Right cardiac atrium (tissue), 5 donors: ENCODE results near the gene MET. TPM values are rescaled to one million over a fixed set of nuclear protein-coding genes. Genes with fewer than 3 reads are reported as not detected.

Source experiments
- ATAC-seq, 2 donors: fragments of 200-7000 bp; cut with Tn5 transposase; one replicate each; pipeline versions ENCODE4 v1.8.0 to v1.9.1; 2020; ENCODE audit warnings: moderate library complexity in 2 of 2, mild to moderate bottlenecking in 1 of 2
- DNase-seq, 3 donors: peaks; one replicate each; pipeline ENCODE4 v3.0.0-alpha.2; 2020
- H3K27ac ChIP-seq: one replicate; pipeline ENCODE4 v1.5.1; 2013; ENCODE audit warnings: mild to moderate bottlenecking, low read length, control low read depth, moderate library complexity
- H3K27me3 ChIP-seq: one replicate; pipeline ENCODE4 v1.6.1; 2013; ENCODE audit not compliant: control insufficient read depth, insufficient read depth
- H3K4me1 ChIP-seq: one replicate; pipeline ENCODE4 v1.6.1; 2013; ENCODE audit warnings: low read length; ENCODE audit not compliant: control insufficient read depth, insufficient read depth
- H3K4me3 ChIP-seq: one replicate; pipeline ENCODE4 v1.5.1; 2013; ENCODE audit warnings: low read length, control low read depth
- H3K9me3 ChIP-seq: one replicate; pipeline ENCODE4 v1.6.1; 2013; ENCODE audit warnings: low read length; ENCODE audit not compliant: control insufficient read depth
- WGBS: extraction: QIAGEN DNeasy Blood & Tissue Kit; methylation state at CpG from one replicate; pipeline ENCODE4 v1.1.7; 2013; 5-methylcytosine and 5-hydroxymethylcytosine counted together
- intact Hi-C, 4 donors: fragments of 100-400 bp; cut with DNase I; formaldehyde crosslinking; loops; one replicate each; pipeline versions ENCODE4 v1.11.0 to v1.14.0; 2022 to 2023
- polyA plus RNA-seq: library from polyadenylated mRNA; stranded (reverse); fragments of 200-250 nt; gene quantifications from one replicate; pipeline ENCODE4 v1.2.3, GENCODE V29; 2013
- total RNA-seq, 4 donors: library from RNA; stranded (reverse); fragmentation: NEBNext Ultra II Directional; extraction: Animal tissue kit (Norgen Biotek cat#: 25700); gene quantifications; one replicate each; pipeline ENCODE4 v1.2.1, GENCODE V29; 2021
- donor health status: healthy with polysubstance abuse.
- donor health status: DM: no; HTN: yes; CAD: no.
- donor health status: DM: no; HTN: no; CAD: no.
- donor health status: DM: no; HTN: yes; CAD: no; lungs with severe emphysema.
- donor health status: DM: yes; HTN: yes; CAD: no.

MET gene
- total and polyA plus RNA-seq, 5 donors: 4.1 to 20.0 (median 13.3) TPM

DNA sequence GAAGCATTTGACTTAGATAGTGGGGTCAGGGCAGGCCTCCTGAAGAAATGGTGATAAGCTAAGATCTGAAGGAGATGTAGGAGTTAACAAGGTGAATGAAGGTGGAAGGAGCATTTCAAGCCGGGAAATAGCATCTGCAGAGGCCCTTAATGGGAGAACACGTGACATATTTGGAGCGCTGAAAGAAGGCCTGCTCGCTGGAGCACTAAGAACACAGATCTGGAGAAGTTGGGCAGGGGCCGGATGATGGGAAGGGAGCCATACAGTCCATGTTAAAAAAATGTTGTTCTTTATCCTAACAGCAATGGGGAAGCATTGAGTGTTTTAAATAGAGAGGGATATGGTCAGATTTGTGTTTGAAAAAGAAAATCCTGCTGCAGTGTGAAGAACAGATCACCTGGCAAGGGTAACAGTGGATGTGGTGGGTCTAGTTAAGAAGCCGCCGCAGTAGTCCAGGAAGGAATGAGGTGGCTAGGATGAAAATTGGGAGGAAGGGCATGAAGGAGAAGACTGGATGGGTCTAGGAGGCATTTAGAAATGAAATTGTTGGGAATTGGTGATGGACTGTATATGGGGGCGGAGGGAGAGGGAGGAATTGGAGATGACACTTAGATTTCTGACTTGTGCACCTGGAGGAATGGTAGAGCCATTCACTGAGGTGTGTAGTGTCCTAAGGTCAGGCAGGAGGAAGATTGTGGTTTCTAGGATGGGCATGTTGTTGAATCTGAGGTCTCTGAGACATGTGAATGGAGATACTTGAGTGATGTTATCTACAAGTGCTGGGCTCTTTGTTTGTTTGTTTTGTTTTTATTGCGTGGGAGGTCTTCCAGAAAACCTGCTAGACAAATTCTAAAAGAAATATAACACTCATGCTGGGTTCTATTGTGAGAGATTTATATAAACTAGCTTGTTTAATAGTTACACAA is 58.4 kb downstream of the MET start:
- ATAC-seq: no peak
- no peak overlapping the region for H3K27ac ChIP-seq
- H3K4me3 ChIP-seq: no peak overlapping the region
- H3K9me3 ChIP-seq: no peaks in the 10 kb centered on the region
- H3K27me3 ChIP-seq: no peaks in the 10 kb centered on the region
- intact Hi-C loops: no loop called here
- WGBS: 89% methylated on average over 9 of the region's 9 CpGs
- no peak for DNase-seq
- no peaks in the 10 kb centered on the region for H3K4me1 ChIP-seq

DNA sequence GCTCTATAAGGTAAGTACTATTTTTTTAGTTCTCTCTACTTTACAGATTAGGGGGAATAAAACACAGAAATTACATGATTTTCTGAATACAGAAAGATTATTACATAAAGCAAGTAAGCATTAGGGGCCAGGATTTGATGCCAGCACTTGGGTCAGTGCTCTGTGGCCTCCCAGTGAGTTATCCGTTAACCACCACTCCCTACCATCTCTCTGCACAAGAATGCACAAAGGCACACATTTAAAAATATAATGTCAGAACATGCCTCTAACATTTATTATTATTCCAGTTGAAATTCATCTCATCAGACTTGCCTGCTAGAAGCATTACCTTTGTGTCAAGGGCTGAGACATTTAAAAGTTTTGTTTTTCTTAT is 59.0 kb downstream of the MET start:
- no peaks in the 10 kb centered on the region for H3K9me3 ChIP-seq
- 80% methylated on average over 1 of the region's 1 CpG for WGBS
- H3K4me1 ChIP-seq: no peaks in the 10 kb centered on the region
- no peak for DNase-seq
- ATAC-seq: no peak
- H3K4me3 ChIP-seq: no peak overlapping the region
- H3K27me3 ChIP-seq: no peaks in the 10 kb centered on the region
- no peak overlapping the region for H3K27ac ChIP-seq
- intact Hi-C loops: no loop called here

DNA sequence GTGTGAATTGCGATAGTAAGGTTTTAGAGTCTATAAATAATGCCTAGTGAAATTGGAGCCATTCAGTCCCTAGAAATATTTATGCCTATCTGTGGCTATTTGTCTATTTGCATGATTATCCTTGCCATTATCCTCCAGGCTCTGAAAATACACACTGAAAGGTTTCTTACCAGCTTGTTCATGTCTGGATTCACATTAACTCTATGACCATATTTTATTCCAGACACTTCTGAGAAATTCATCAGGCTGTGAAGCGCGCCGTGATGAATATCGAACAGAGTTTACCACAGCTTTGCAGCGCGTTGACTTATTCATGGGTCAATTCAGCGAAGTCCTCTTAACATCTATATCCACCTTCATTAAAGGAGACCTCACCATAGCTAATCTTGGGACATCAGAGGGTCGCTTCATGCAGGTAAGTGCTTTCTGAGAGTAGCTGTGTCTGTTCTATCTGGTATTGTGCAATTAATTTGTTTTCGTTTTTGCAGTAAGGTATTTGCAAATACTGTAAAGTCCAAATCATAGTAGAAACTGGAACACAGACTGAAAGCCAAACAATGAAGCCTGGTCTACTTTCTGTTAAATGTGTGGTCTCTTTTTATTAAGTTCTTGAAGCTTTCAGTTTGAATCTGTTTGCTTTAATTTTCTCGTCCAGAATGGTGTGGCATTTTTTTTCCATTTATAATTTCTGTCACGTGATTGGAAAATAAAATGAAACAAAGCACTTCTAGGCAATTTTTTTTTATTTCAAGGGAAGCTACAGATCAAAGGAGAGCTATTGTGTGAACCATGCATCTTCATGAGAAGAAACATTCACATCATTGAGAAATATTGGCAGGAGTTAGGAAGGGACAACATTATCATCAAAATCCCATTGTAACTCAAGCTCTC is 59.7 kb downstream of the MET start:
- Histone ChIP-seq H3K27ac (no peak overlapping the region), H3K4me3 (no peak overlapping the region), H3K4me1 (no peaks in the 10 kb centered on the region), H3K9me3 (no peaks in the 10 kb centered on the region), H3K27me3 (no peaks in the 10 kb centered on the region)
- ATAC-seq (no peak), DNase-seq (no peak)
- WGBS: 89% methylated on average over 12 of the region's 12 CpGs
- intact Hi-C loops: no loop called here

DNA sequence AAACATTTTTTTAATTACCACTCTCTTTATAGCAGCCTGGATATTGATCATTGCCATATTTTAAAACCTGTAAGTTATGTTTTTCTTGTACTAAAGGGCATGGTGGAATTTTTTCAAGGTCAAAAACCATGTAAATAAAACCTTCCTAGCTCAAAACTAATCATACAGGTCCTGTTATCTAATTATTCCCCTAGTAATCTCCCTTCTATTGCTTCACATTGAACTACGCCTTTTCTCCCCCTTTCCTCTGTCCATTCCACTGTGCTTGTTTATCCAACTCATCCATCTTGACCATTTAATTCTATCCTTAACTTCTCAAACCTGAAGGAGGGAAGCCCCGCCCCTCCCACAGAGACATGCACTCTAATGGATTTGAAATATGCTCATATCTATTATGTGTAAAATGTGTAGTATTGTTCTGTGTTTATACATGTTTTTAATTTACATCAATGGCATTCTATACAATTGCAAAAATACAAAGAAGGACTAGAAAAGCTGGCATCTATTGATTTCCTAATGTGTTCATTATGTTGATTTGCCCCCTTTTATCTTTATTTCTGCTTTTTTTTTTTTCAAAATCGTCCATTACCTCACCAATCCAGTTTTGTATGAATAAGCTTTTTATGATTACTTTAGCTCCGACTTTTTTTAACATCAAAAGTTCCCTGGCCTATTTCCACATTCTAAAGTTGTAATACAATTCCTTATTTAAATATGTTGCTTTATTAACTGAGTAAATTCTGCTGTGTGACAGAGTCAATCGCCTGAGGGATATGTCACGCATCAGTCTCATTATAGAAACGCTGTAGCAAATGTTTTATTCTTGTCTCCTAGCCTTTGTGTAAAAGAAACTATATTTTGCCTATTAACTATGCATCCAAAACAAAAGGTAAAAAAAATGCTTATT is 61.0 kb downstream of the MET start:
- H3K9me3 ChIP-seq: no peaks in the 10 kb centered on the region
- no peak for DNase-seq
- H3K4me3 ChIP-seq: no peak overlapping the region
- no peak for ATAC-seq
- H3K4me1 ChIP-seq: no peaks in the 10 kb centered on the region
- H3K27me3 ChIP-seq: no peaks in the 10 kb centered on the region
- H3K27ac ChIP-seq: no peak overlapping the region
- 81% methylated on average over 7 of the region's 7 CpGs for WGBS
- intact Hi-C loops: no loop called here

DNA sequence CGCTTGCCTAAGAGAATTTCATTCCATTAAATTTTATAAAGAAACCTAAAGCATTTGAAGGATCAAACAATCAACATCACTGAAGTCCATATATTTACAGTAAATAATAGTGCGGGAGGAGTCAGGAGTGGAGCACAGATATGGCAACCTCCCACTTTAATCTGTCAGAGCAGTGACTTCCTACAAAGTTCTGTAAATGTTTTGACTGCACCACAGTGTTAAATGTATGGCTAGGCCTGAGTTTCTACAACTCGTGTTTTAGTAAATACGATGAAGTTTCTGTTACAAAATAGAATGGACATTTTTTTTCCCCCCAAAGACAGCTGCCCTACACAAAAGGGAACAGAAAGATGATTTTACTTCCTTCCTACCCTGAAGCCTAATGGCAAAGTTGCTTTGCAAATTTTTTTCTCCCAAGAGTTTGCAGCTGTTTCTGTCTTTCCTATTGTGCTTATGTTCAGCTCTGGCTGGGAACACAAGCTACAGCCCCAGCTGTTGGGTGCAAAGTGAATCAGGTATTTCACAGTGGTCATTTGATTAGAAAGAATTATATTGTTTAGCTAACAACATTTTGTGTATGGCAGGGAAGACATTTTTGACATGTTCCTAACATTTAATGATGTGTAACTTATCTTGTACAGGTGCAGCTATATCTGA is 62.1 kb downstream of the MET start:
- intact Hi-C loops: no loop called here
- no peak overlapping the region for H3K4me3 ChIP-seq
- no peaks in the 10 kb centered on the region for H3K9me3 ChIP-seq
- H3K4me1 ChIP-seq: no peaks in the 10 kb centered on the region
- no peak overlapping the region for H3K27ac ChIP-seq
- WGBS: 46% methylated on average over 4 of the region's 4 CpGs
- ATAC-seq: no peak
- no peak for DNase-seq
- H3K27me3 ChIP-seq: no peaks in the 10 kb centered on the region

DNA sequence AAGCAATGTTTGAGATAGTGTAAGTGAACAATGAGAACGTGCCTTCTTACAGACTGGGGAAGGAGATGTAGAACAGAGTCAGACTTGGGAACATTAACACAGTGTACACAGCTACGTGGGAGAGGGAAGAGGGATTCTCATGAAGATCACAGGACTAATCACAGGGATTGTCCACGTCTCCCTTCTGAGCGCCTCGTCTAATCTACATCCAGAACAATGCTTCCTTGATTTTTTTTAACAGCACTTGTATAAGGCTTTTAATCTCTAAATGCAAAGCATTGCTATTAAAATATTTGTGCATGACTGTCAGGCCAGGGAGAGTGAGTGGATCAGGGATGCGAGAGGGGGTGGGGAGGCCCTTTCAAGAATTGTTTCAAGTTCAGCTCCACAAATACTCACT is 62.7 kb downstream of the MET start:
- Histone ChIP-seq H3K27ac (no peak overlapping the region), H3K9me3 (no peaks in the 10 kb centered on the region), H3K4me1 (no peaks in the 10 kb centered on the region), H3K4me3 (no peak overlapping the region), H3K27me3 (no peaks in the 10 kb centered on the region)
- WGBS: 59% methylated on average over 6 of the region's 6 CpGs
- DNase-seq (no peak), ATAC-seq (no peak)
- intact Hi-C loops: no loop called here

DNA sequence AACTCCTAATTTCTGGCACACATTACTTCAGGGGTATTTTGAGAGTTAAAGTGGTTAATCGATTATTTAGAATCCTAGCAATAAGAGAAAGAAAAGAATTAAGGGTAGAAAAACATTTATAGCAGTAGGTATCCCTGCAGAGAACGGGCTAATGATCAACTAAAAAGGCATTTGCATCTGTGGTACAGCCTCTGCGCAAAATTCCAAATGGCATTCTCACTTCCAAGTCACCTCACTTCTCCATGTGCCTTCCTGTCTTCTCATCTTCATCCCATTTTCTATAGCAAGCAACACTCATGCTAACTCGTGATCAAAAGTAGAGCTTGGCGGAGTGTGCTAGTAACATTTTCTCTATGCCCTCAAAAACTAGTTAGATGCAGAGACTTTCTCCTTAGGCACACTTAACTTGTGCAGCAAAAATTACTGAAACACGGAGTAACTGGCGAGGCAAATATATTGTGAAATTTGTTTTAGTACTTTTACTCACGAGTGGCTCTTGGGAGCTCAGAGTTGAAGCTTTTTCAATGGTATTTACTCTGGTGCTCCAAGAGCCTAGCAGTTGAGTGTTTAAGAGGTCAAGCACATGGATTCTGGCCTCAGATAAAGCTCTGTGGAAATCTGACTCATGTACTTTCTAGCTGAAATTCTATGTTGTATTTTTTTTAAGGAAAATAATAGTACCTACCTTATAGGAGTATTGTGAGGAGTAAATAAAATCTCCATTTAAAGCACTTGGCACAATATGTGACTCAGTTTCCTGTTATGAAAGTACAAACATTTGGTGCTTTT is 65.1 kb downstream of the MET start:
- Histone ChIP-seq H3K27me3 (no peaks in the 10 kb centered on the region), H3K4me3 (no peak overlapping the region), H3K27ac (no peak overlapping the region), H3K9me3 (no peaks in the 10 kb centered on the region), H3K4me1 (no peaks in the 10 kb centered on the region)
- intact Hi-C loops: no loop called here
- DNase-seq (no peak), ATAC-seq (no peak)
- 88% methylated on average over 8 of the region's 8 CpGs for WGBS

DNA sequence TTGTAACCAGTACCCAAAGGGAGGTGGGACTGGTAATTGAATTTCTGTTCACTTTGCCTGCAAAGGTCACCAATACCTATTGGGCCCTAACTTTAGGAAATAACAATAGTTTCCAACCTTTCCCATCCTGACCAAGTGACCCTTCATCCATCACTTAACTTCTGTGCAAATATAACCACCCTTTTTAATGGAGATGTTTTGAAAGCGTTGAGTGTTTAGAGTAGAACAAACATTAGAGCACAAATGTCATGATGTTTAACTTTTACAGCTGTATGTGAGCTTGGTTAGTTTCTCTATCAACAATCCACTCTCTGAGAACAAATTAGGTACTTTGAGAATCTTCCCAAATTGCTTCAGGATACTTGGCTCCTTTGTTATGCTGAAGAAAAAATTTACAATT is 66.4 kb downstream of the MET start:
- intact Hi-C loops: no loop called here
- DNase-seq: no peak
- Histone ChIP-seq H3K4me3 (no peak overlapping the region), H3K27me3 (no peaks in the 10 kb centered on the region), H3K9me3 (no peaks in the 10 kb centered on the region), H3K27ac (no peak overlapping the region), H3K4me1 (no peaks in the 10 kb centered on the region)
- ATAC-seq: no peak
- 93% methylated on average over 1 of the region's 1 CpG for WGBS

DNA sequence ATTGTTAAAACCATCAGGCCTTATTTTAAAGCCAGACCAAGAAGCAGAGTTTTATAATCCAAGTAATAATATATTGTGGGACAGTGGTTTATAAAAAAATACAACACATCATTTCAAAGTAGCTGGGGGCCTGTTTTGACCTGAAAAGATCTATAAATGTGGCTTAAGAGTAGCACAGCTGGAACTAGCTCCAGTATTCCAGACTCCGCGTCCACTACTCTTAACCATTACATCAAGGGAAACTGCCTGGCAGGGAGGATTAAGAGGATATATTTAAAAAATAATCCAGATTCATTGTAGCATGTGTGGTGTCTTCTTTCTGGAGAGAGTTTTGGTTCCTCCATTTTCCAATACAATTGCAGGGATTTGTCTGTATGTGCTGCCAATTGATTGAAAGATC is 67.3 kb downstream of the MET start:
- no peaks in the 10 kb centered on the region for H3K27me3 ChIP-seq
- ATAC-seq (no peak), DNase-seq (no peak)
- no peak overlapping the region for H3K27ac ChIP-seq
- intact Hi-C loops: no loop called here
- no peak overlapping the region for H3K4me3 ChIP-seq
- no peaks in the 10 kb centered on the region for H3K4me1 ChIP-seq
- H3K9me3 ChIP-seq: no peaks in the 10 kb centered on the region
- WGBS: 95% methylated on average over 2 of the region's 2 CpGs

DNA sequence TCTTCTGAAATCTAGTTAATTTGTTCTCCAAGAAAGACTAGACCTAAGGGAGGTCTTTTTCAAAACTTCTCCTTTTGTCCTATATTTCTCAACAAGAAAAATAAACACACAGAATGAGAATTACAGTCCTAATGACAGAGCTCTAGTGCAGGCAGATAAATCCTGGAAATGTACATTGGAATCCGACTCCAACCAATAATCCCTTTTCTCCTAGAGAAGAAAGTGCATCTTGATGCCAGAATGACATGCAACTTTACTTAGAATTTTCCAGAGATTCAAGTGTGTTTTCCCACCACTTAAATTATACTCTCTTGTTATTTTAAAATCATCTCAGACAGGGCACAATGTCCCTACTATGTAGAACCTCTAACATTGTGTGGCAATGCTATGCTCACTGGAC is 68.2 kb downstream of the MET start:
- WGBS: 73% methylated on average over 1 of the region's 1 CpG
- H3K27ac ChIP-seq: no peak overlapping the region
- DNase-seq (no peak), ATAC-seq (no peak)
- no peak overlapping the region for H3K4me3 ChIP-seq
- no peaks in the 10 kb centered on the region for H3K4me1 ChIP-seq
- intact Hi-C loops: no loop called here
- H3K9me3 ChIP-seq: no peaks in the 10 kb centered on the region
- no peaks in the 10 kb centered on the region for H3K27me3 ChIP-seq
